SK-N-SH (cell line): ENCODE data around the gene CASP8.

Experiments
- EP300 ChIP-seq, 2 experiments: IDR thresholded peaks; 2 replicates each; pipeline versions ENCODE4 v1.4.0 to v1.6.1; 2012; ENCODE audit warnings: borderline replicate concordance in 1 of 2, low read depth in 1 of 2, low read length in 1 of 2
- EZH2phosphoT487 ChIP-seq: fragments of 200-600 bp; sonication (generic); IDR thresholded peaks from 2 replicates; pipeline ENCODE4 v1.6.1; 2017; ENCODE audit warnings: low read depth, mixed run types, mild to moderate bottlenecking, antibody characterized with exemption, moderate library complexity, borderline replicate concordance
- JUND ChIP-seq: IDR thresholded peaks from 2 replicates; pipeline ENCODE4 v1.4.0; 2012
- NFIC ChIP-seq: IDR thresholded peaks from 2 replicates; pipeline ENCODE4 v1.4.0; 2012; ENCODE audit warnings: borderline replicate concordance
- POLR2AphosphoS5 ChIP-seq: IDR thresholded peaks from 2 replicates; pipeline ENCODE4 v1.6.1; 2012; ENCODE audit warnings: low read depth, low read length
- RAD21 ChIP-seq: IDR thresholded peaks from 2 replicates; pipeline ENCODE4 v1.6.1; 2012; ENCODE audit warnings: mild to moderate bottlenecking, low read length
- RXRA ChIP-seq: IDR thresholded peaks from 2 replicates; pipeline ENCODE4 v1.4.0; 2012; ENCODE audit warnings: low read depth, mild to moderate bottlenecking, borderline replicate concordance
- TF ChIP-seq, protein P1 (sequence below): IDR thresholded peaks from 2 replicates; pipeline ENCODE4 v1.6.1; 2012; ENCODE audit warnings: mild to moderate bottlenecking, low read depth, low read length, moderate library complexity
- TF ChIP-seq, protein P2 (sequence below): fragments of 200-600 bp; sonication (generic); IDR thresholded peaks from 2 replicates; pipeline ENCODE4 v1.6.1; 2017; ENCODE audit warnings: antibody characterized with exemption, mild to moderate bottlenecking, moderate library complexity
- TF ChIP-seq, protein P3 (sequence below): fragments of 150-350 bp; IDR thresholded peaks from 2 replicates; pipeline ENCODE4 v1.6.1; 2016; ENCODE audit warnings: mild to moderate bottlenecking, low read depth, low read length

DNA sequence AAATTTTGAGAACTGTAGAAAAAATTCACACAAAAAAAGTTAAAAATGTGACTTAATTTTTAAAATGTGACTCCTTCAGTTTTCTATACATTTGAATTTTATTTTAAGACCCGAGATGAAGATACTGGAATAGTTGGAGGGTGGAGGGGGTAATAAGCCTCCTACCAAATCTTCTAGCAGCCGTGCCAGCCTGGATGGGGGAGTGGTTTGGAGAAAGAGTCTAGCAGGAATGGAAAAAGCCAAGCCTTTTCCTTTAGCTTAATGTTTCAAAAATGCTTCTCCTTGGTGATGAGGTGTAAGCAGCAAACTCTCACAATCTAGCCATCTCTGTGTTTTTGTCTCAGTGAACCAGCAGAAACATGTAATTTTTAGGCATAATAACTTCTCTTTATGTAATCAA is 14.7 kb downstream of the CASP8 start:
- TF ChIP-seq, protein P1, sequence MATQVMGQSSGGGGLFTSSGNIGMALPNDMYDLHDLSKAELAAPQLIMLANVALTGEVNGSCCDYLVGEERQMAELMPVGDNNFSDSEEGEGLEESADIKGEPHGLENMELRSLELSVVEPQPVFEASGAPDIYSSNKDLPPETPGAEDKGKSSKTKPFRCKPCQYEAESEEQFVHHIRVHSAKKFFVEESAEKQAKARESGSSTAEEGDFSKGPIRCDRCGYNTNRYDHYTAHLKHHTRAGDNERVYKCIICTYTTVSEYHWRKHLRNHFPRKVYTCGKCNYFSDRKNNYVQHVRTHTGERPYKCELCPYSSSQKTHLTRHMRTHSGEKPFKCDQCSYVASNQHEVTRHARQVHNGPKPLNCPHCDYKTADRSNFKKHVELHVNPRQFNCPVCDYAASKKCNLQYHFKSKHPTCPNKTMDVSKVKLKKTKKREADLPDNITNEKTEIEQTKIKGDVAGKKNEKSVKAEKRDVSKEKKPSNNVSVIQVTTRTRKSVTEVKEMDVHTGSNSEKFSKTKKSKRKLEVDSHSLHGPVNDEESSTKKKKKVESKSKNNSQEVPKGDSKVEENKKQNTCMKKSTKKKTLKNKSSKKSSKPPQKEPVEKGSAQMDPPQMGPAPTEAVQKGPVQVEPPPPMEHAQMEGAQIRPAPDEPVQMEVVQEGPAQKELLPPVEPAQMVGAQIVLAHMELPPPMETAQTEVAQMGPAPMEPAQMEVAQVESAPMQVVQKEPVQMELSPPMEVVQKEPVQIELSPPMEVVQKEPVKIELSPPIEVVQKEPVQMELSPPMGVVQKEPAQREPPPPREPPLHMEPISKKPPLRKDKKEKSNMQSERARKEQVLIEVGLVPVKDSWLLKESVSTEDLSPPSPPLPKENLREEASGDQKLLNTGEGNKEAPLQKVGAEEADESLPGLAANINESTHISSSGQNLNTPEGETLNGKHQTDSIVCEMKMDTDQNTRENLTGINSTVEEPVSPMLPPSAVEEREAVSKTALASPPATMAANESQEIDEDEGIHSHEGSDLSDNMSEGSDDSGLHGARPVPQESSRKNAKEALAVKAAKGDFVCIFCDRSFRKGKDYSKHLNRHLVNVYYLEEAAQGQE, result no peak
- TF ChIP-seq POLR2AphosphoS5 (no peak), JUND (no peak), NFIC (no peak), RAD21 (no peak), EZH2phosphoT487 (no peak), RXRA (no peak), EP300 (IDR thresholded peaks at IDR 0.05; ENCODE audit: borderline replicate concordance in 1 of 2, low read depth in 1 of 2, low read length in 1 of 2) (no peak)
- TF ChIP-seq, protein P2, sequence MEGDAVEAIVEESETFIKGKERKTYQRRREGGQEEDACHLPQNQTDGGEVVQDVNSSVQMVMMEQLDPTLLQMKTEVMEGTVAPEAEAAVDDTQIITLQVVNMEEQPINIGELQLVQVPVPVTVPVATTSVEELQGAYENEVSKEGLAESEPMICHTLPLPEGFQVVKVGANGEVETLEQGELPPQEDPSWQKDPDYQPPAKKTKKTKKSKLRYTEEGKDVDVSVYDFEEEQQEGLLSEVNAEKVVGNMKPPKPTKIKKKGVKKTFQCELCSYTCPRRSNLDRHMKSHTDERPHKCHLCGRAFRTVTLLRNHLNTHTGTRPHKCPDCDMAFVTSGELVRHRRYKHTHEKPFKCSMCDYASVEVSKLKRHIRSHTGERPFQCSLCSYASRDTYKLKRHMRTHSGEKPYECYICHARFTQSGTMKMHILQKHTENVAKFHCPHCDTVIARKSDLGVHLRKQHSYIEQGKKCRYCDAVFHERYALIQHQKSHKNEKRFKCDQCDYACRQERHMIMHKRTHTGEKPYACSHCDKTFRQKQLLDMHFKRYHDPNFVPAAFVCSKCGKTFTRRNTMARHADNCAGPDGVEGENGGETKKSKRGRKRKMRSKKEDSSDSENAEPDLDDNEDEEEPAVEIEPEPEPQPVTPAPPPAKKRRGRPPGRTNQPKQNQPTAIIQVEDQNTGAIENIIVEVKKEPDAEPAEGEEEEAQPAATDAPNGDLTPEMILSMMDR, result no peak
- TF ChIP-seq, protein P3, sequence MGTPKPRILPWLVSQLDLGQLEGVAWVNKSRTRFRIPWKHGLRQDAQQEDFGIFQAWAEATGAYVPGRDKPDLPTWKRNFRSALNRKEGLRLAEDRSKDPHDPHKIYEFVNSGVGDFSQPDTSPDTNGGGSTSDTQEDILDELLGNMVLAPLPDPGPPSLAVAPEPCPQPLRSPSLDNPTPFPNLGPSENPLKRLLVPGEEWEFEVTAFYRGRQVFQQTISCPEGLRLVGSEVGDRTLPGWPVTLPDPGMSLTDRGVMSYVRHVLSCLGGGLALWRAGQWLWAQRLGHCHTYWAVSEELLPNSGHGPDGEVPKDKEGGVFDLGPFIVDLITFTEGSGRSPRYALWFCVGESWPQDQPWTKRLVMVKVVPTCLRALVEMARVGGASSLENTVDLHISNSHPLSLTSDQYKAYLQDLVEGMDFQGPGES, result no peak
